Prostate gland (tissue), 2 donors: ENCODE results near the gene KRTAP20-1. TPM values are rescaled to one million over a fixed set of nuclear protein-coding genes. Genes with fewer than 3 reads are reported as not detected.

Experiments
- DNase-seq: peaks from one replicate; pipeline ENCODE4 v3.0.0-alpha.2; 2019; ENCODE audit warnings: low spot score
- H3K27ac ChIP-seq, 2 donors: fragments of 200-600 bp; sonication (generic); 2 replicates each; pipeline ENCODE4 v1.5.1; 2017 to 2019
- H3K27me3 ChIP-seq: fragments of 200-600 bp; sonication (generic); replicated peaks from 2 replicates; pipeline ENCODE4 v1.5.1; 2019; ENCODE audit not compliant: insufficient read depth
- H3K36me3 ChIP-seq, 2 donors: fragments of 200-600 bp; sonication (generic); 1 replicate in 1 of 2; 2 replicates in 1 of 2; pipeline versions ENCODE4 v1.5.1 to v1.8.1; 2017 to 2019
- H3K4me1 ChIP-seq: fragments of 200-600 bp; sonication (generic); replicated peaks from 2 replicates; pipeline ENCODE4 v1.5.1; 2019
- H3K4me3 ChIP-seq, 2 donors: fragments of 200-600 bp; sonication (generic); 2 replicates each; pipeline ENCODE4 v1.5.1; 2017 to 2019
- H3K9me3 ChIP-seq: fragments of 200-600 bp; sonication (generic); 2 replicates; pipeline ENCODE4 v1.5.1; 2017
- CTCF ChIP-seq, 4 experiments: fragments of 200-600 bp in 2 of 4; fragments of 450-650 bp in 2 of 4; sonication (generic) in 2 of 4; IDR thresholded peaks; 1 replicate in 3 of 4; 2 replicates in 1 of 4; pipeline ENCODE4 v1.5.1; 2016 to 2019; ENCODE audit warnings: antibody characterized with exemption in 4 of 4, mild to moderate bottlenecking in 2 of 4, moderate library complexity in 2 of 4
- POLR2A ChIP-seq: fragments of 450-650 bp; IDR thresholded peaks from one replicate; pipeline ENCODE4 v1.6.1; 2016; ENCODE audit warnings: antibody characterized with exemption, mild to moderate bottlenecking
- POLR2AphosphoS5 ChIP-seq: sonication (generic); formaldehyde crosslinking; IDR thresholded peaks from one replicate; pipeline ENCODE4 v1.6.1; 2017; ENCODE audit warnings: antibody characterized with exemption
- whole genome bisulfite sequencing: methylation state at CpG from one replicate; pipeline ENCODE4 v1.1.5; 2018; 5-methylcytosine and 5-hydroxymethylcytosine counted together
- intact Hi-C: fragments of 100-400 bp; cut with DNase I; formaldehyde crosslinking; loops from one replicate; pipeline ENCODE4 v1.14.2; 2022
- total RNA-seq, 2 donors: library from RNA; depleted of rRNA; stranded (reverse); fragments of >200 nt; gene quantifications; one replicate each; pipeline ENCODE4 v1.1.0, GENCODE V29; 2016

KRTAP20-1 gene
- total RNA-seq, 2 donors from 2014 or later = not detected

- Histone ChIP-seq H3K36me3 (no peaks in the 10 kb centered on the region), H3K4me1 (no peaks in the 10 kb centered on the region), H3K27ac (no peak within 1 kb of the TSS), H3K27me3 (no peaks in the 10 kb centered on the region), H3K4me3 (no peak within 1 kb of the TSS), H3K9me3 (no peaks in the 10 kb centered on the region)
- TF ChIP-seq CTCF (IDR thresholded peaks at IDR 0.05) = no peak
- no peak for TF ChIP-seq POLR2AphosphoS5
- no peak for TF ChIP-seq POLR2A
- 70% methylated on average over 3 of the region's 3 CpGs for WGBS
- DNase-seq = no peak
- intact Hi-C loops = no loop called here
Observed at GRCh38 chr21:30620522-30620921, 4.3 kb downstream of the KRTAP20-1 start, which contains the start of gene KRTAP20-4. Gene KRTAP20-4, plus strand, starts transcription at chr21:30620627.

GRCh38 chr21:30623362-30623761, 7.1 kb downstream of the KRTAP20-1 start:
- no peak for TF ChIP-seq CTCF (IDR thresholded peaks at IDR 0.05)
- TF ChIP-seq POLR2A = no peak
- no peak for TF ChIP-seq POLR2AphosphoS5

DNA sequence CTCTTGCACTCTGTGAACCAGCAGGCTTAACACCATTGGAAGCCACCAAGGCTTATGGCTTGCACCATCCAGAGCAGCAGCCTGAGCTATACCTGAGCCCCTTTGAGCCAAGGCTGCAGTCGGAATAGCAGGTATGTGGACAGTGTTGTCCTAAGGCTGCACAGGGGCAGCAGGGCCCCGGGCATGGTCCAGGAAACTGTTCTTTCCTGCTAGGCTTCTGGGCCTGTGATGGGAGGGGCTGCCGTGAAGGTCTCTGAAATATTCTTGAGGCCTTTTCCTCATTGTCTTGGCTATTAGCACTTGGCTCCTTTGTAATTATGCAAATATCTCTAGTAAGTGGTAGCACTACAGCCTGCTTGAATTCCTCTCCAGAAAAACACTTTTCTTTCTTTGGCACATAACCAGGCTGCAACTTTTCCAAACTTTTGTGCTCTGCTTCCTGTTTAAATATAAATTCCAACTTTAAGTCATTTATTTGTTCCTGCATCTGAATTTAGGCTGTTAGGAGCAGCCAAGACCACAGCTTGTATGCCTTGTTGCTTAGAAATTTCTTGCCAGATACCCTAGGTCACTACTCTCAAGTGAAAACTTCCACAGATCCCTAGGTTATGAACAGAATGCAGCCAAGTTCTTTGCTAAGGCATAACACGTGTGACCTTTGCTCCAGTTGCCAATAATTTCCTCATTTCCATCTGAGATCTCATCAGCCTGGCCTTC, 9.4 kb downstream of the KRTAP20-1 start:
- Histone ChIP-seq H3K9me3 (no peaks in the 10 kb centered on the region), H3K27me3 (no peaks in the 10 kb centered on the region), H3K27ac (no peak overlapping the region), H3K4me3 (no peak overlapping the region), H3K36me3 (no peaks in the 10 kb centered on the region), H3K4me1 (no peaks in the 10 kb centered on the region)
- 91% methylated on average over 4 of the region's 4 CpGs for WGBS
- no peak for DNase-seq
- intact Hi-C loops = no loop called here
- TF ChIP-seq CTCF (IDR thresholded peaks at IDR 0.05) (no peak), POLR2AphosphoS5 (no peak), POLR2A (no peak)

More at GRCh38 chr21:30623362-30623761, 7.1 kb downstream of the KRTAP20-1 start:
- intact Hi-C loops = no loop called here
- no peaks in the 10 kb centered on the region for H3K27me3 ChIP-seq
- H3K36me3 ChIP-seq = no peaks in the 10 kb centered on the region
- WGBS = 96% methylated on average over 3 of the region's 3 CpGs
- H3K4me3 ChIP-seq = no peak overlapping the region
- no peaks in the 10 kb centered on the region for H3K4me1 ChIP-seq
- no peak for DNase-seq
- H3K27ac ChIP-seq = no peak overlapping the region
- H3K9me3 ChIP-seq = no peaks in the 10 kb centered on the region

DNA sequence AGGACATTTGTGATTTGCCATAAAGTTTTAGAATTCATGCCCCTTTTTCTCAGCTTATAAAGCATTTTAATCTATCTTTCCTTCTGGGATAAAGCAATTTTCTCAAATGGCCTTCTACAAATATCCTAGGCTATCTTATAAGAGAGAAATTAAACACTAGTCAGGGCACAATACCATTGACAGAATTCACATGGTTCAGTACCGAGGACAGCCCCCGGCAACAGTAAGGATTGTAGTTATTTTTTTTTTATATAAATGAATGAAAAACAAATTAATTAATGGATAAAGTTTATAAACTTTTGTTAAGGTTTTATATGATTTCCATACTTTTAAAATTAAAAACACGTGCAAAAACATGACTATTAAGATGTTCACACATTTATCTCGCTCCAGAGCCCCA, 11.9 kb downstream of the KRTAP20-1 start:
- H3K36me3 ChIP-seq = no peaks in the 10 kb centered on the region
- no peaks in the 10 kb centered on the region for H3K4me1 ChIP-seq
- no peak for DNase-seq
- no peaks in the 10 kb centered on the region for H3K9me3 ChIP-seq
- TF ChIP-seq CTCF (IDR thresholded peaks at IDR 0.05) (no peak), POLR2AphosphoS5 (no peak), POLR2A (no peak)
- H3K27me3 ChIP-seq = no peaks in the 10 kb centered on the region
- 92% methylated on average over 4 of the region's 4 CpGs for WGBS
- H3K4me3 ChIP-seq = no peak overlapping the region
- no peak overlapping the region for H3K27ac ChIP-seq
- intact Hi-C loops = no loop called here

DNA sequence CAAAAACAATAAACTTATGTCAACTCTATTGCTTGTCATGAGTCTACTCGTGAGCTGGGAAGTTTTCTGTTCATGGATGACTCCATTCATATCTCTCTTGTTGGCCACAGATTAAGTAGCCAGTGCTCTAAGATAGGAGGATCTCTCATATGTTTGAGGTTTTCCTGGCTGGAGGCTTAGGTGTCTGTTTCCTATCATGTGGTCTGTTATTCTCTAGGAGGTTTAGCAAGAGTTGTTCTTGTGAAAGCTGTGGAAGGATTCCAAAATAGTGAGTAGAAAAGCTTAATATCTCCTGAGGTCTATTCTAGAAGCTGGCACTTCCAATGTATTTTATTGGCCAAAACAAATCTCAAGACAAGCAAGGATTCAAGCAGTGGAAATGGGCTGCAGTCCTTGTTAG, 13.0 kb downstream of the KRTAP20-1 start:
- intact Hi-C loops = no loop called here
- Histone ChIP-seq H3K27ac (no peak overlapping the region), H3K36me3 (no peaks in the 10 kb centered on the region), H3K4me1 (no peaks in the 10 kb centered on the region), H3K9me3 (no peaks in the 10 kb centered on the region), H3K27me3 (no peaks in the 10 kb centered on the region), H3K4me3 (no peak overlapping the region)
- no peak for TF ChIP-seq POLR2AphosphoS5
- no peak for TF ChIP-seq POLR2A
- TF ChIP-seq CTCF (IDR thresholded peaks at IDR 0.05) = no peak
- 68% methylated on average over 1 of the region's 1 CpG for WGBS
- DNase-seq = no peak
